A549 (cell line): ENCODE measurements around the gene HCAR1. TPM values are rescaled to one million over a fixed set of nuclear protein-coding genes. Genes with fewer than 3 reads are reported as not detected.
"Not testable (repeated sequence)": the region's sequence is repeated elsewhere in the genome, so short reads cannot be mapped to it uniquely, and the experiment has no call there.

Source experiments
- ATAC-seq, 2 experiments: fragments of 200-7000 bp in 1 of 2; fragments of >200 bp in 1 of 2; cut with Nextera tagmentation in 1 of 2; cut with Tn5 transposase in 1 of 2; 3 replicates each; pipeline versions ENCODE4 v1.8.0 to v1.9.1; 2018 to 2020; ENCODE audit warnings: mild to moderate bottlenecking in 1 of 2, moderate library complexity in 1 of 2
- CTCF ChIA-PET: fragments of 300-600 bp; sonication (Branson Sonifier 250); formaldehyde crosslinking; extraction: SDS; loops from one replicate; lab custom pipeline; 2021; ENCODE audit warnings: antibody characterized with exemption, inconsistent platforms; lab: Yijun Ruan, JAX
- POLR2A ChIA-PET: fragments of 350-600 bp; formaldehyde crosslinking; extraction: SDS; loops from one replicate; lab custom pipeline; 2021; ENCODE audit warnings: antibody characterized with exemption, inconsistent platforms; lab: Yijun Ruan, JAX
- DNase-seq, 2 experiments: peaks; one replicate each; pipeline versions ENCODE4 v3.0.0 to v3.0.0-alpha.2; 2011 to 2016; ENCODE audit warnings: low read depth in 1 of 2, low spot score in 1 of 2
- FAIRE-seq: peaks from 2 replicates; lab custom pipeline; 2011; peaks lifted over from hg19 to GRCh38; lab: Jason Lieb, UNC
- H3K27ac ChIP-seq, 2 experiments: fragments of >200 bp; sonication (Bioruptor Twin); formaldehyde crosslinking; 3 replicates each; pipeline ENCODE4 v1.5.1; 2016 to 2017
- H3K4me1 ChIP-seq: fragments of >200 bp; sonication (Bioruptor Twin); formaldehyde crosslinking; 3 replicates; pipeline ENCODE4 v1.6.1; 2016
- H3K4me2 ChIP-seq: fragments of >200 bp; sonication (Bioruptor Twin); formaldehyde crosslinking; 3 replicates; pipeline ENCODE4 v1.6.1; 2016
- H3K4me3 ChIP-seq: fragments of >200 bp; sonication (Bioruptor Twin); formaldehyde crosslinking; 3 replicates; pipeline ENCODE4 v1.5.1; 2016
- H3K9me3 ChIP-seq: fragments of >200 bp; sonication (Bioruptor Twin); formaldehyde crosslinking; 3 replicates; pipeline ENCODE4 v1.6.1; 2016
- CBX2 ChIP-seq: fragments of 200-600 bp; sonication (generic); IDR thresholded peaks from 2 replicates; pipeline ENCODE4 v1.6.1; 2016; ENCODE audit warnings: low read depth, mild to moderate bottlenecking, borderline replicate concordance
- CEBPB ChIP-seq, 2 experiments: fragments of >200 bp in 1 of 2; sonication (Bioruptor Twin) in 1 of 2; formaldehyde crosslinking in 1 of 2; IDR thresholded peaks; 2 replicates each; pipeline ENCODE4 v1.6.1; 2012 to 2016
- E2F6 ChIP-seq: IDR thresholded peaks from 2 replicates; pipeline ENCODE4 v1.6.1; 2012; ENCODE audit warnings: low read depth, borderline replicate concordance
- EP300 ChIP-seq, 2 experiments: fragments of >200 bp; sonication (Bioruptor Twin); formaldehyde crosslinking; IDR thresholded peaks; 2 replicates in 1 of 2; 3 replicates in 1 of 2; pipeline ENCODE4 v1.6.1; 2016 to 2017
- HOXB13 ChIP-seq: fragments of 250-450 bp; sonication (Bioruptor Pico); IDR thresholded peaks from 2 replicates; pipeline ENCODE4 v1.5.0; 2020; ENCODE audit warnings: low read depth, mild to moderate bottlenecking, moderate library complexity
- KDM1A ChIP-seq: fragments of 200-600 bp; sonication (generic); IDR thresholded peaks from 2 replicates; pipeline ENCODE4 v1.6.1; 2016; ENCODE audit warnings: low read depth, mild to moderate bottlenecking
- MYC ChIP-seq: IDR thresholded peaks from 2 replicates; pipeline ENCODE4 v1.6.1; 2012; ENCODE audit warnings: mild to moderate bottlenecking, inconsistent platforms, low read length, improper control_type of control experiment, borderline replicate concordance
- PBX3 ChIP-seq: IDR thresholded peaks from 2 replicates; pipeline ENCODE4 v1.6.1; 2012
- RAD21 ChIP-seq, 2 experiments: fragments of >200 bp in 1 of 2; sonication (Bioruptor Twin) in 1 of 2; formaldehyde crosslinking in 1 of 2; IDR thresholded peaks in 1 of 2; conservative IDR thresholded peaks in 1 of 2; 2 replicates in 1 of 2; 3 replicates in 1 of 2; pipeline ENCODE4 v1.6.1; 2012 to 2018; ENCODE audit warnings: inconsistent platforms in 1 of 2
- REST ChIP-seq: fragments of 200-600 bp; sonication (generic); IDR thresholded peaks from 2 replicates; pipeline ENCODE4 v1.6.1; 2016; ENCODE audit warnings: antibody characterized with exemption, mild to moderate bottlenecking, moderate library complexity
- SMC3 ChIP-seq: fragments of >200 bp; sonication (Bioruptor Twin); formaldehyde crosslinking; IDR thresholded peaks from 3 replicates; pipeline ENCODE4 v1.6.1; 2018; ENCODE audit warnings: inconsistent platforms
- WGBS: methylation state at CpG from one replicate; pipeline ENCODE4 v1.1.6; 2017; ENCODE audit errors: missing lambda C conversion rate; 5-methylcytosine and 5-hydroxymethylcytosine counted together
- polyA plus RNA-seq, 4 experiments: library from polyadenylated mRNA; depleted of rRNA in 3 of 4; stranded (reverse); fragments of >200 nt; fragmentation: RNase III in 1 of 4; extraction: RNeasy Plus Mini Kit Qiagen cat#74134 plus additional on column Dnase treatment in 1 of 4; gene quantifications; 2 replicates in 3 of 4; 3 replicates in 1 of 4; pipeline ENCODE4 v1.2.3, GENCODE V29; 2011 to 2017

HCAR1 gene
- polyA plus RNA-seq, 2 of the 4 experiments (the other 2 are of a cell fraction) = 0.01 to 0.05 TPM

- H3K4me1 ChIP-seq, FAIRE-seq, CTCF ChIA-PET, H3K27ac ChIP-seq, POLR2A ChIA-PET, H3K4me3 ChIP-seq, ATAC-seq, H3K9me3 ChIP-seq: not testable (repeated sequence)
- WGBS = 70% methylated on average over 22 of the region's 22 CpGs
- peak; percentile 18 to 36; a peak in 1 of 4 replicates for TF ChIP-seq CEBPB (IDR thresholded peaks at IDR 0.05)
- DNase-seq = peak in 1 of 2 experiments; percentile 42
- peak within 1 kb of the TSS; percentile 11; the same call in 1 of the 3 replicates for H3K4me2 ChIP-seq
Observed at GRCh38 chr12:122702890-122703611, 27.6 kb downstream of the HCAR1 start, which contains the start of gene HCAR2. Gene HCAR2, minus strand, starts transcription at chr12:122703357. Its CDS starts 74 bp downstream, at chr12:122703283.

GRCh38 chr12:122701481-122701880, 29.2 kb downstream of the HCAR1 start:
- POLR2A ChIA-PET, H3K9me3 ChIP-seq, H3K4me3 ChIP-seq, H3K4me1 ChIP-seq, H3K27ac ChIP-seq, H3K4me2 ChIP-seq, DNase-seq: not testable (repeated sequence)
- ATAC-seq = peak in 1 of 2 experiments; percentile 16; a peak in 3 of 6 replicates
- 83% methylated on average over 4 of the region's 4 CpGs for WGBS
- CTCF ChIA-PET = interaction anchor here (0.6 kb wide), 1 partner anchor 49 kb away, joined by 3 read pairs; no protein-coding TSS in a partner anchor
- FAIRE-seq = peak; percentile 32

- CTCF ChIA-PET, POLR2A ChIA-PET, H3K9me3 ChIP-seq, H3K4me1 ChIP-seq, H3K4me2 ChIP-seq, H3K4me3 ChIP-seq, DNase-seq, H3K27ac ChIP-seq: not testable (repeated sequence)
- ATAC-seq (peak; percentile 72; a peak in 5 of 6 replicates), FAIRE-seq (peak; percentile 87)
- WGBS = 14% methylated on average over 1 of the region's 9 CpGs
Observed at GRCh38 chr12:122700038-122700710, 30.5 kb downstream of the HCAR1 start.

- H3K27ac ChIP-seq, DNase-seq, ATAC-seq, POLR2A ChIA-PET, FAIRE-seq, H3K4me1 ChIP-seq, H3K9me3 ChIP-seq, H3K4me2 ChIP-seq, H3K4me3 ChIP-seq: not testable (repeated sequence)
- WGBS = 100% methylated on average over 2 of the region's 2 CpGs
- CTCF ChIA-PET = interaction anchor here (1.0 kb wide), 1 partner anchor 59 kb away, joined by 3 read pairs; no protein-coding TSS in a partner anchor
Observed at GRCh38 chr12:122696922-122697321, 33.7 kb downstream of the HCAR1 start.

GRCh38 chr12:122691566-122691965, 39.1 kb downstream of the HCAR1 start:
- DNase-seq (no peak), FAIRE-seq (no peak), ATAC-seq (no peak)
- POLR2A ChIA-PET = no interaction called here
- CTCF ChIA-PET = interaction anchor here (1.7 to 4.0 kb wide), 2 partner anchors 53 to 61 kb away, joined by 4 to 19 read pairs; partner anchors contain the start of gene DENR
- H3K4me3 ChIP-seq = no peak overlapping the region
- no peak overlapping the region for H3K4me2 ChIP-seq
- H3K27ac ChIP-seq = no peak overlapping the region
- H3K4me1 ChIP-seq = 0 out of 3 replicates have a peak, but pooled peaks cover 4% of the 10 kb centered on the region
- H3K9me3 ChIP-seq = no peaks in the 10 kb centered on the region
- 88% methylated on average over 3 of the region's 3 CpGs for WGBS
- no peak for TF ChIP-seq MYC
- no peak for TF ChIP-seq EP300 (IDR thresholded peaks at IDR 0.05)

- Histone ChIP-seq H3K4me2 (no peak overlapping the region), H3K4me3 (no peak overlapping the region), H3K4me1 (0 out of 3 replicates have a peak, but pooled peaks cover 4% of the 10 kb centered on the region), H3K27ac (no peak overlapping the region), H3K9me3 (no peaks in the 10 kb centered on the region)
- ATAC-seq (no peak), DNase-seq (no peak), FAIRE-seq (no peak)
- ChIA-PET CTCF (interaction anchor here (0.6 to 1.1 kb wide), 2 partner anchors 18 to 549 kb away, joined by 3 to 4 read pairs; no protein-coding TSS in a partner anchor), POLR2A (interaction anchor here (0.6 kb wide), 1 partner anchor 31 kb away, joined by 5 read pairs; no protein-coding TSS in a partner anchor)
- TF ChIP-seq CEBPB (IDR thresholded peaks at IDR 0.05) = no peak
- no peak for TF ChIP-seq HOXB13 (CRISPR knock-in tag)
- no peak for TF ChIP-seq E2F6
- no peak for TF ChIP-seq REST
- TF ChIP-seq CBX2 = no peak
- no peak for TF ChIP-seq KDM1A
- no peak for TF ChIP-seq RAD21 (conservative IDR thresholded peaks at IDR 0.05 in 1 of 2, IDR thresholded peaks at IDR 0.05 in 1 of 2)
- TF ChIP-seq PBX3 = no peak
- no peak for TF ChIP-seq SMC3
- no peak for TF ChIP-seq MYC
- WGBS = 90% methylated on average over 3 of the region's 3 CpGs
Observed at GRCh38 chr12:122688291-122688690, 42.4 kb downstream of the HCAR1 start.
